ENCODE measurements around the gene P2RY11. TPM values are rescaled to one million over a fixed set of nuclear protein-coding genes. Genes with fewer than 3 reads are reported as not detected.

P2RY11 gene
- total and polyA plus RNA-seq, 2 donors (not counting 1 experiment from before 2014, with no cell fraction given) = 25.8 to 27.1 TPM

DNA sequence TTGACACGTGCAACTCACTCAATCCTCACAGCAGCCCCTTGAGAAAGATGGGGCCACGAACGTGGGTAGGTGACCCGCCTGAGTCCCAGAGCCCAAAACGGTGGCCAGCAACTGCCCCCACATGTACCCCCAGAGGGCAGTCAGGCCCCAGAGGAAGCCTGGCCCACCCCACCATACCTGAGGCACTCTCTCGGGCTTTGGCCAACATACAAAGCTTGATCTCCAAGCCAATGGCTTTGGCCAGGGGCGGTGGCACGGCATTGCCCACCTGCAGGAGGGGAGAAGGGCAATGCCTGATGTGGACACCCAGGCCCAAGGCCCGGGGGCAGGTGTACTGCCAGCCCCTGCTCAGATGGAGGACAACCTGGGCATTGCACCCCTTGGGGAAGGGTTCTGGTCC is 22.5 kb downstream of the P2RY11 start:
- no peak overlapping the region for H2AFZ ChIP-seq (ENCODE audit: insufficient read depth, low read depth, low read length, poor library complexity, severe bottlenecking)
- ATAC-seq (ENCODE audit: low read depth) (no peak), DNase-seq (no peak)
- peaks cover 0 to 6% (median 0%) of the 10 kb centered on the region in 3 donors for H3K9me3 ChIP-seq (ENCODE audit: control extremely low read depth in 1 of 3, control insufficient read depth in 2 of 3, insufficient read depth in 1 of 3, low read length in 2 of 3)
- no peaks in the 10 kb centered on the region for H3K79me2 ChIP-seq (ENCODE audit: control insufficient read depth, insufficient read depth, low read length)
- H3K36me3 ChIP-seq (replicated peaks in 1 of 2; ENCODE audit: control extremely low read depth in 1 of 2, control insufficient read depth in 1 of 2, extremely low read depth in 1 of 2, insufficient read depth in 2 of 2, low read length in 1 of 2) = peaks cover 0 to 54% of the 10 kb centered on the region in 2 experiments
- no peaks in the 10 kb centered on the region for H3K9me3 Mint-ChIP-seq (ENCODE audit: insufficient read depth)
- H3K4me3 Mint-ChIP-seq = no peak overlapping the region
- intact Hi-C loops (cut with micrococcal nuclease) = no loop called here
- H4K20me1 ChIP-seq (ENCODE audit: control insufficient read depth, insufficient read depth, low read length, poor library complexity, severe bottlenecking) = no peaks in the 10 kb centered on the region
- no peak overlapping the region for H3K4me2 ChIP-seq (replicated peaks; ENCODE audit: low read depth, low read length, poor library complexity, severe bottlenecking)
- H3K27me3 Mint-ChIP-seq = no peaks in the 10 kb centered on the region
- no peak overlapping the region for H3K9ac ChIP-seq (ENCODE audit: low read length)
- no peak overlapping the region for H3K4me3 ChIP-seq (ENCODE audit: control extremely low read depth in 1 of 5, extremely low read depth in 1 of 5, insufficient read depth in 1 of 5, low read depth in 2 of 5, low read length in 4 of 5)
- H3K27me3 ChIP-seq (replicated peaks in 1 of 4; ENCODE audit: control extremely low read depth in 1 of 4, control insufficient read depth in 3 of 4, insufficient read depth in 4 of 4, low read length in 3 of 4) = no peaks in the 10 kb centered on the region
- H3K27ac Mint-ChIP-seq = no peak overlapping the region
- CTCF ChIA-PET = interaction anchor here (1.1 to 1.7 kb wide), 2 partner anchors 37 to 202 kb away, joined by 3 to 5 read pairs; no protein-coding TSS in a partner anchor
- 92% methylated on average over 5 of the region's 9 CpGs for WGBS (ENCODE audit: insufficient coverage)
- H3K4me1 Mint-ChIP-seq = no peaks in the 10 kb centered on the region
- H3K27ac ChIP-seq (ENCODE audit: low read length in 2 of 2) = no peak overlapping the region
- TF ChIP-seq, protein P1, sequence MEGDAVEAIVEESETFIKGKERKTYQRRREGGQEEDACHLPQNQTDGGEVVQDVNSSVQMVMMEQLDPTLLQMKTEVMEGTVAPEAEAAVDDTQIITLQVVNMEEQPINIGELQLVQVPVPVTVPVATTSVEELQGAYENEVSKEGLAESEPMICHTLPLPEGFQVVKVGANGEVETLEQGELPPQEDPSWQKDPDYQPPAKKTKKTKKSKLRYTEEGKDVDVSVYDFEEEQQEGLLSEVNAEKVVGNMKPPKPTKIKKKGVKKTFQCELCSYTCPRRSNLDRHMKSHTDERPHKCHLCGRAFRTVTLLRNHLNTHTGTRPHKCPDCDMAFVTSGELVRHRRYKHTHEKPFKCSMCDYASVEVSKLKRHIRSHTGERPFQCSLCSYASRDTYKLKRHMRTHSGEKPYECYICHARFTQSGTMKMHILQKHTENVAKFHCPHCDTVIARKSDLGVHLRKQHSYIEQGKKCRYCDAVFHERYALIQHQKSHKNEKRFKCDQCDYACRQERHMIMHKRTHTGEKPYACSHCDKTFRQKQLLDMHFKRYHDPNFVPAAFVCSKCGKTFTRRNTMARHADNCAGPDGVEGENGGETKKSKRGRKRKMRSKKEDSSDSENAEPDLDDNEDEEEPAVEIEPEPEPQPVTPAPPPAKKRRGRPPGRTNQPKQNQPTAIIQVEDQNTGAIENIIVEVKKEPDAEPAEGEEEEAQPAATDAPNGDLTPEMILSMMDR (IDR thresholded peaks at IDR 0.05) = no peak
- no peak for TF ChIP-seq EZH2 (IDR thresholded peaks at IDR 0.05; ENCODE audit: borderline replicate concordance, insufficient read depth, low read depth, low read length, poor library complexity, severe bottlenecking)
- no peaks in the 10 kb centered on the region for H3K4me1 ChIP-seq (ENCODE audit: control insufficient read depth in 2 of 2, insufficient read depth in 2 of 2, low read length in 2 of 2)
- POLR2A ChIA-PET = no interaction called here

DNA sequence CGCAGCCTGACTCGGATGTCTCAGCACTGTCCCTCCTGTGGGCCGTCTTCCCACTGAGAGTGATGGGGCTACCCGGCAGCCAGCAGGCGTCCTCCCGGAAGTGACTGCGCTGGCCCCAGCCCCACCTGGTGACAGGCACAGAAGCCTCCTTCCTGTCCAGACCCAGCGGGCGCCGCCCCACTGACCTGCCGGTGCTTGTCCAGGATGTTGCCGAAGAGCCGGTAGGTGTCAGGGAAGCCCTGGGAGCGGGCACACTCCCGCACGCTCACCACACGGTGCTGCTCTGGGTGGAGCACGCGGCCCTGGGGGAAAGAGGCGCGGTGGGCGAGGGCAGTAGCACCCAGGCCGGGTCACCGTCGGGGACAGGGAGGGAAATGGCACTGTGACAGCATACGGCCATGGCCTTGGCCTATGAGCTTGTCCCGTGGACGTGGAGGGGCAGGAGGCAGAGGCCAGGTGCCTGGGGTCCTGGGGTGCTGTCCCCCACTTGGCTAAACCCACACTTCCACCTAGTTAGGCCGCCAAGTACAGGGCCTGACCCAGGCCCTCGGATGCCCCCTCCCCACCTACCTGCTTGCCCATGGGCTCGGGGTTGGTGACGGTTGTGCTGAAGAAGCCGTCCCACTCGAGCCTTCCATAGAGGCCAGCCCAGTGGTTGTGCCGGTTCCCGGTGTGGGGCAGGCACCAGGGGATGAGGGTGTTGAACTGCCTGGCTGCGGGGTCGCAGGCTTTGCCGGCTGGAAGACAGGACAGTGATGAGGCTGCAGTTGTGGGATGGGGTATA is 24.2 kb downstream of the P2RY11 start:
- Mint-ChIP-seq H3K4me1 (no peaks in the 10 kb centered on the region), H3K27ac (no peak overlapping the region), H3K4me3 (no peak overlapping the region), H3K9me3 (ENCODE audit: insufficient read depth) (no peaks in the 10 kb centered on the region), H3K27me3 (no peaks in the 10 kb centered on the region)
- Histone ChIP-seq H3K4me1 (ENCODE audit: control insufficient read depth in 2 of 2, insufficient read depth in 2 of 2, low read length in 2 of 2) (no peaks in the 10 kb centered on the region), H3K79me2 (ENCODE audit: control insufficient read depth, insufficient read depth, low read length) (no peaks in the 10 kb centered on the region), H2AFZ (ENCODE audit: insufficient read depth, low read depth, low read length, poor library complexity, severe bottlenecking) (no peak overlapping the region), H3K36me3 (replicated peaks in 1 of 2; ENCODE audit: control extremely low read depth in 1 of 2, control insufficient read depth in 1 of 2, extremely low read depth in 1 of 2, insufficient read depth in 2 of 2, low read length in 1 of 2) (peaks cover 0 to 70% of the 10 kb centered on the region in 2 experiments), H3K4me3 (ENCODE audit: control extremely low read depth in 1 of 5, extremely low read depth in 1 of 5, insufficient read depth in 1 of 5, low read depth in 2 of 5, low read length in 4 of 5) (no peak overlapping the region), H3K9ac (ENCODE audit: low read length) (no peak overlapping the region), H3K27me3 (replicated peaks in 1 of 4; ENCODE audit: control extremely low read depth in 1 of 4, control insufficient read depth in 3 of 4, insufficient read depth in 4 of 4, low read length in 3 of 4) (no peaks in the 10 kb centered on the region), H3K4me2 (replicated peaks; ENCODE audit: low read depth, low read length, poor library complexity, severe bottlenecking) (no peak overlapping the region), H3K27ac (ENCODE audit: low read length in 2 of 2) (no peak overlapping the region), H3K9me3 (ENCODE audit: control extremely low read depth in 1 of 3, control insufficient read depth in 2 of 3, insufficient read depth in 1 of 3, low read length in 2 of 3) (peaks cover 0 to 6% (median 0%) of the 10 kb centered on the region in 3 donors), H4K20me1 (ENCODE audit: control insufficient read depth, insufficient read depth, low read length, poor library complexity, severe bottlenecking) (no peaks in the 10 kb centered on the region)
- no peak for DNase-seq
- 99% methylated on average over 38 of the region's 39 CpGs for WGBS (ENCODE audit: insufficient coverage)
- intact Hi-C loops (cut with micrococcal nuclease) = no loop called here
- no peak for ATAC-seq (ENCODE audit: low read depth)
- TF ChIP-seq EZH2 (IDR thresholded peaks at IDR 0.05; ENCODE audit: borderline replicate concordance, insufficient read depth, low read depth, low read length, poor library complexity, severe bottlenecking) = no peak
- TF ChIP-seq, protein P1 (IDR thresholded peaks at IDR 0.05) = no peak
- ChIA-PET POLR2A (no interaction called here), CTCF (interaction anchor here (0.5 kb wide), 1 partner anchor 75 kb away, joined by 3 read pairs; no protein-coding TSS in a partner anchor)

All from B cell (primary cell).